ENCODE results near the gene RAPGEFL1. TPM values are rescaled to one million over a fixed set of nuclear protein-coding genes. Genes with fewer than 3 reads are reported as not detected.
"Not testable (repeated sequence)": the region's sequence is repeated elsewhere in the genome, so short reads cannot be mapped to it uniquely, and the experiment has no call there.

RAPGEFL1 gene
- total RNA-seq, 1 experiment from 2014 or later, result 23.6 TPM

- Mint-ChIP-seq H3K36me3 (ENCODE audit: insufficient read depth in 1 of 3, low read depth in 3 of 3) (peaks cover 15 to 28% (median 26%) of the 10 kb centered on the region in 3 experiments), H3K27ac (no peak overlapping the region)
- no CpG with 5 or more reads among the region's 3 CpGs for WGBS (ENCODE audit: extremely low coverage, insufficient read length, low lambda C conversion rate)
Observed at GRCh38 chr17:40230670-40231069, 53.4 kb downstream of the RAPGEFL1 start.

GRCh38 chr17:40231928-40232327, 54.7 kb downstream of the RAPGEFL1 start:
- not testable (repeated sequence) for H2AK5ac ChIP-seq (ENCODE audit: insufficient read length, low read length); H2AFZ ChIP-seq (ENCODE audit: low read length)
- WGBS (ENCODE audit: extremely low coverage, insufficient read length, low lambda C conversion rate), result no CpG with 5 or more reads among the region's 4 CpGs

More at GRCh38 chr17:40230670-40231069, 53.4 kb downstream of the RAPGEFL1 start:
- no peaks in the 10 kb centered on the region for H4K20me1 ChIP-seq (ENCODE audit: control insufficient read depth, insufficient read depth, insufficient read length)
- H2BK120ac ChIP-seq (ENCODE audit: low read depth, low read length, poor library complexity, severe bottlenecking), result no peak overlapping the region
- H3K79me1 ChIP-seq (ENCODE audit: insufficient read depth, low read depth, low read length, poor library complexity, severe bottlenecking), result peaks cover 6% of the 10 kb centered on the region
- H2BK20ac ChIP-seq (ENCODE audit: low read depth, low read length, poor library complexity, severe bottlenecking), result no peak overlapping the region
- DNase-seq, result no peak
- H3K4me3 Mint-ChIP-seq, result no peak overlapping the region
- H3K79me2 ChIP-seq (ENCODE audit: insufficient read depth, low read length), result no peaks in the 10 kb centered on the region
- no peaks in the 10 kb centered on the region for H3K23me2 ChIP-seq (ENCODE audit: insufficient read length, low read depth, low read length, poor library complexity, severe bottlenecking)
- H3T11ph ChIP-seq (ENCODE audit: low read length), result no peak overlapping the region
- no peaks in the 10 kb centered on the region for H3K9me3 Mint-ChIP-seq
- H2AK5ac ChIP-seq (ENCODE audit: insufficient read length, low read length), result no peak overlapping the region
- H3K27me3 Mint-ChIP-seq (ENCODE audit: low read depth), result no peaks in the 10 kb centered on the region
- H3K18ac ChIP-seq (ENCODE audit: insufficient read length, low read depth, low read length), result no peak overlapping the region
- H2AFZ ChIP-seq (ENCODE audit: low read length), result no peak overlapping the region
- H2BK15ac ChIP-seq (ENCODE audit: low read depth, low read length), result no peak overlapping the region
- H3K4ac ChIP-seq (ENCODE audit: low read depth, low read length), result no peak overlapping the region
- no peaks in the 10 kb centered on the region for H3K27me3 ChIP-seq (ENCODE audit: insufficient read depth, low read length)
- H3K14ac ChIP-seq (ENCODE audit: insufficient read depth, low read length), result no peak overlapping the region
- H2BK5ac ChIP-seq (ENCODE audit: insufficient read length, low read length), result no peak overlapping the region
- H3K9ac ChIP-seq (ENCODE audit: extremely low read depth, insufficient read length, low read length), result no peak overlapping the region
- H3K4me1 ChIP-seq (ENCODE audit: insufficient read depth, low read length), result no peaks in the 10 kb centered on the region
- no peaks in the 10 kb centered on the region for H3K9me3 ChIP-seq (ENCODE audit: control insufficient read depth, low read depth, low read length)
- H4K5ac ChIP-seq (ENCODE audit: insufficient read length, low read depth, low read length), result no peak overlapping the region
- H4K8ac ChIP-seq (replicated peaks; ENCODE audit: insufficient read length, low read depth, low read length), result no peak overlapping the region
- no peaks in the 10 kb centered on the region for H3K4me1 Mint-ChIP-seq
- H2BK12ac ChIP-seq (ENCODE audit: insufficient read length, low read depth, low read length), result no peak overlapping the region
- no peak overlapping the region for H3K23ac ChIP-seq (ENCODE audit: insufficient read length, low read depth, low read length)
- H3K56ac ChIP-seq (ENCODE audit: insufficient read length, low read depth, low read length), result no peak overlapping the region
- no peak overlapping the region for H3K4me2 ChIP-seq (ENCODE audit: insufficient read depth, insufficient read length, low read length)
- no peak overlapping the region for H4K91ac ChIP-seq (ENCODE audit: insufficient read length, low read depth, low read length)
- no peak overlapping the region for H3K27ac ChIP-seq (ENCODE audit: insufficient read length, low read depth, low read length)
- TF ChIP-seq CTCF (conservative IDR thresholded peaks at IDR 0.05), result no peak

More at GRCh38 chr17:40231928-40232327, 54.7 kb downstream of the RAPGEFL1 start:
- not testable (repeated sequence) for H3K4me1 Mint-ChIP-seq; H3K14ac ChIP-seq (ENCODE audit: insufficient read depth, low read length); H3K27me3 ChIP-seq (ENCODE audit: insufficient read depth, low read length); H3K23ac ChIP-seq (ENCODE audit: insufficient read length, low read depth, low read length); H3K56ac ChIP-seq (ENCODE audit: insufficient read length, low read depth, low read length); H3K27ac ChIP-seq (ENCODE audit: insufficient read length, low read depth, low read length); H3K4me3 Mint-ChIP-seq; H2BK5ac ChIP-seq (ENCODE audit: insufficient read length, low read length); H3K27ac Mint-ChIP-seq; H4K20me1 ChIP-seq (ENCODE audit: control insufficient read depth, insufficient read depth, insufficient read length); H3K9me3 Mint-ChIP-seq; H3K27me3 Mint-ChIP-seq (ENCODE audit: low read depth); H3K4me2 ChIP-seq (ENCODE audit: insufficient read depth, insufficient read length, low read length); H3K9me3 ChIP-seq (ENCODE audit: control insufficient read depth, low read depth, low read length); H3K18ac ChIP-seq (ENCODE audit: insufficient read length, low read depth, low read length); H2BK15ac ChIP-seq (ENCODE audit: low read depth, low read length); H4K8ac ChIP-seq (replicated peaks; ENCODE audit: insufficient read length, low read depth, low read length); H3K4me1 ChIP-seq (ENCODE audit: insufficient read depth, low read length); H4K5ac ChIP-seq (ENCODE audit: insufficient read length, low read depth, low read length); H3K23me2 ChIP-seq (ENCODE audit: insufficient read length, low read depth, low read length, poor library complexity, severe bottlenecking); H3T11ph ChIP-seq (ENCODE audit: low read length); H2BK20ac ChIP-seq (ENCODE audit: low read depth, low read length, poor library complexity, severe bottlenecking); H3K4ac ChIP-seq (ENCODE audit: low read depth, low read length); H3K79me2 ChIP-seq (ENCODE audit: insufficient read depth, low read length); H3K9ac ChIP-seq (ENCODE audit: extremely low read depth, insufficient read length, low read length); H2BK120ac ChIP-seq (ENCODE audit: low read depth, low read length, poor library complexity, severe bottlenecking); DNase-seq; H2BK12ac ChIP-seq (ENCODE audit: insufficient read length, low read depth, low read length); H3K79me1 ChIP-seq (ENCODE audit: insufficient read depth, low read depth, low read length, poor library complexity, severe bottlenecking); H4K91ac ChIP-seq (ENCODE audit: insufficient read length, low read depth, low read length)
- peaks cover 15 to 34% (median 26%) of the 10 kb centered on the region in 3 experiments for H3K36me3 Mint-ChIP-seq (ENCODE audit: insufficient read depth in 1 of 3, low read depth in 3 of 3)

All from H9 (cell line).